ENCODE data around the gene NINJ2. TPM values are rescaled to one million over a fixed set of nuclear protein-coding genes. Genes with fewer than 3 reads are reported as not detected.

NINJ2 gene
- polyA plus RNA-seq, 1 donor from 2014 or later = not detected

DNA sequence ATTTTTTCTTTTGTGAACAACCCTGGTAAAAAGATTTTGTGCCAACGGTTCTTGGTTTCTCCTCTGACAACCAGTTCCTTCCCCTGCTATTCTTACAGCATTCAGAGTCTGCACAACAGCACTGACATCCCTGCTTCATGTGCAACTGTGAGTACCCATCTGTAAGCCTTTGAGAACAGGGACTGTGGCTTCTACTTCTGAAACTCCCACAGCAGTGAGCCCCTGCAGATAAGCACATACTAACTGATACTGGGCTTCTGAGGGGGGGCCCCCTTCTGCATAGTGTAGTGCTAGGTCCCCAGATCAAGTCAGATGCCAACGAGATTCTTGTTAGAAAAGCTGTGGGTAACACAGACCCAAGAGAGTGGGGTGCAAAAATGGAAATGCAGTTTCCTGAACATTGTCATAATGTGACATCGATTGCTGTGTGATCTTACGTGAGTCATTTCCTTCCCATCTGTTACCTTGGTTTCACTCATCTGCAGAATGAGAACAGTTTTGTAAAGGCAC, 11.1 kb upstream of the NINJ2 start:
- TF ChIP-seq MXI1 (conservative IDR thresholded peaks at IDR 0.05; ENCODE audit: poor library complexity, severe bottlenecking) (no peak), RAD21 (conservative IDR thresholded peaks at IDR 0.05) (no peak), EZH2 (IDR thresholded peaks at IDR 0.05; ENCODE audit: borderline replicate concordance, insufficient read depth, low read length, poor library complexity, severe bottlenecking) (no peak), EP300 (conservative IDR thresholded peaks at IDR 0.05; ENCODE audit: poor library complexity, severe bottlenecking) (no peak)
- TF ChIP-seq, protein P1, sequence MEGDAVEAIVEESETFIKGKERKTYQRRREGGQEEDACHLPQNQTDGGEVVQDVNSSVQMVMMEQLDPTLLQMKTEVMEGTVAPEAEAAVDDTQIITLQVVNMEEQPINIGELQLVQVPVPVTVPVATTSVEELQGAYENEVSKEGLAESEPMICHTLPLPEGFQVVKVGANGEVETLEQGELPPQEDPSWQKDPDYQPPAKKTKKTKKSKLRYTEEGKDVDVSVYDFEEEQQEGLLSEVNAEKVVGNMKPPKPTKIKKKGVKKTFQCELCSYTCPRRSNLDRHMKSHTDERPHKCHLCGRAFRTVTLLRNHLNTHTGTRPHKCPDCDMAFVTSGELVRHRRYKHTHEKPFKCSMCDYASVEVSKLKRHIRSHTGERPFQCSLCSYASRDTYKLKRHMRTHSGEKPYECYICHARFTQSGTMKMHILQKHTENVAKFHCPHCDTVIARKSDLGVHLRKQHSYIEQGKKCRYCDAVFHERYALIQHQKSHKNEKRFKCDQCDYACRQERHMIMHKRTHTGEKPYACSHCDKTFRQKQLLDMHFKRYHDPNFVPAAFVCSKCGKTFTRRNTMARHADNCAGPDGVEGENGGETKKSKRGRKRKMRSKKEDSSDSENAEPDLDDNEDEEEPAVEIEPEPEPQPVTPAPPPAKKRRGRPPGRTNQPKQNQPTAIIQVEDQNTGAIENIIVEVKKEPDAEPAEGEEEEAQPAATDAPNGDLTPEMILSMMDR (IDR thresholded peaks at IDR 0.05; ENCODE audit: poor library complexity, severe bottlenecking) = no peak
- H3F3A ChIP-seq (ENCODE audit: insufficient read depth, low read length, poor library complexity, severe bottlenecking) = no peaks in the 10 kb centered on the region
- H2AFZ ChIP-seq (ENCODE audit: low read depth, low read length) = no peak overlapping the region
- H3K9ac ChIP-seq (ENCODE audit: low read length) = no peak overlapping the region
- H3K27ac ChIP-seq (ENCODE audit: low read length) = no peak overlapping the region
- no peaks in the 10 kb centered on the region for H3K9me3 ChIP-seq (ENCODE audit: low read length)
- no peaks in the 10 kb centered on the region for H3K36me3 ChIP-seq (ENCODE audit: insufficient read depth, low read length)
- H3K27me3 ChIP-seq (ENCODE audit: insufficient read depth, low read depth, low read length) = no peaks in the 10 kb centered on the region
- no peaks in the 10 kb centered on the region for H4K20me1 ChIP-seq (ENCODE audit: insufficient read depth)
- H3K4me2 ChIP-seq (ENCODE audit: low read length) = no peak overlapping the region
- no peak overlapping the region for H3K4me3 ChIP-seq (ENCODE audit: low read length)
- H3K9me2 ChIP-seq (ENCODE audit: insufficient read depth, low read length) = no peaks in the 10 kb centered on the region
- no peaks in the 10 kb centered on the region for H3K79me2 ChIP-seq (replicated peaks; ENCODE audit: insufficient read depth, low read length)

DNA sequence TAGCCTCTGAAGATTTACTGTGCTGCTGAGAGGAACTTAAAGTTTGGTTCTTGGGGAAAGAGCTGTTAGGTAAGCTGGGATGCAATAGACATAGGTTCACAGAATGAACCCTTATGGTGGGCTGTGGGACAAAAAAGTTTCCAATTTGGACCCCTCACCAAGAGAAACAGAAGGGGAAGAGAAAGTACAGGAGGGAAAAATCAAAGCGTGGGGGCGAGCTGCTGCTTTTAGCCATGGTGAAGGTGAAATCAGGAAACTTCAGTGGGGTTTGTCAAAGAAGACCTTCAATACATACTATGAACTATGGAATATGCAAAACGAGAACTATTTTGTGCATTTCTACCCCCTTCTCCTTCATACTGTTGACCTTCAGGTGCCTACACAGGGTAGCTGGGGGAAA, 10.6 kb upstream of the NINJ2 start:
- H4K20me1 ChIP-seq (ENCODE audit: insufficient read depth) = no peaks in the 10 kb centered on the region
- H3F3A ChIP-seq (ENCODE audit: insufficient read depth, low read length, poor library complexity, severe bottlenecking) = no peaks in the 10 kb centered on the region
- H3K79me2 ChIP-seq (replicated peaks; ENCODE audit: insufficient read depth, low read length) = no peaks in the 10 kb centered on the region
- H3K9ac ChIP-seq (ENCODE audit: low read length) = no peak overlapping the region
- no peak overlapping the region for H2AFZ ChIP-seq (ENCODE audit: low read depth, low read length)
- H3K36me3 ChIP-seq (ENCODE audit: insufficient read depth, low read length) = no peaks in the 10 kb centered on the region
- TF ChIP-seq RAD21 (conservative IDR thresholded peaks at IDR 0.05) (no peak), MXI1 (conservative IDR thresholded peaks at IDR 0.05; ENCODE audit: poor library complexity, severe bottlenecking) (no peak), TAF1 (IDR thresholded peaks at IDR 0.05; ENCODE audit: low read depth) (no peak), EP300 (conservative IDR thresholded peaks at IDR 0.05; ENCODE audit: poor library complexity, severe bottlenecking) (no peak), EZH2 (IDR thresholded peaks at IDR 0.05; ENCODE audit: borderline replicate concordance, insufficient read depth, low read length, poor library complexity, severe bottlenecking) (no peak), POLR2AphosphoS5 (IDR thresholded peaks at IDR 0.05) (no peak), SMC3 (conservative IDR thresholded peaks at IDR 0.05; ENCODE audit: poor library complexity) (no peak)
- TF ChIP-seq, protein P1 (IDR thresholded peaks at IDR 0.05; ENCODE audit: poor library complexity, severe bottlenecking) = no peak
- TF ChIP-seq, protein P2, sequence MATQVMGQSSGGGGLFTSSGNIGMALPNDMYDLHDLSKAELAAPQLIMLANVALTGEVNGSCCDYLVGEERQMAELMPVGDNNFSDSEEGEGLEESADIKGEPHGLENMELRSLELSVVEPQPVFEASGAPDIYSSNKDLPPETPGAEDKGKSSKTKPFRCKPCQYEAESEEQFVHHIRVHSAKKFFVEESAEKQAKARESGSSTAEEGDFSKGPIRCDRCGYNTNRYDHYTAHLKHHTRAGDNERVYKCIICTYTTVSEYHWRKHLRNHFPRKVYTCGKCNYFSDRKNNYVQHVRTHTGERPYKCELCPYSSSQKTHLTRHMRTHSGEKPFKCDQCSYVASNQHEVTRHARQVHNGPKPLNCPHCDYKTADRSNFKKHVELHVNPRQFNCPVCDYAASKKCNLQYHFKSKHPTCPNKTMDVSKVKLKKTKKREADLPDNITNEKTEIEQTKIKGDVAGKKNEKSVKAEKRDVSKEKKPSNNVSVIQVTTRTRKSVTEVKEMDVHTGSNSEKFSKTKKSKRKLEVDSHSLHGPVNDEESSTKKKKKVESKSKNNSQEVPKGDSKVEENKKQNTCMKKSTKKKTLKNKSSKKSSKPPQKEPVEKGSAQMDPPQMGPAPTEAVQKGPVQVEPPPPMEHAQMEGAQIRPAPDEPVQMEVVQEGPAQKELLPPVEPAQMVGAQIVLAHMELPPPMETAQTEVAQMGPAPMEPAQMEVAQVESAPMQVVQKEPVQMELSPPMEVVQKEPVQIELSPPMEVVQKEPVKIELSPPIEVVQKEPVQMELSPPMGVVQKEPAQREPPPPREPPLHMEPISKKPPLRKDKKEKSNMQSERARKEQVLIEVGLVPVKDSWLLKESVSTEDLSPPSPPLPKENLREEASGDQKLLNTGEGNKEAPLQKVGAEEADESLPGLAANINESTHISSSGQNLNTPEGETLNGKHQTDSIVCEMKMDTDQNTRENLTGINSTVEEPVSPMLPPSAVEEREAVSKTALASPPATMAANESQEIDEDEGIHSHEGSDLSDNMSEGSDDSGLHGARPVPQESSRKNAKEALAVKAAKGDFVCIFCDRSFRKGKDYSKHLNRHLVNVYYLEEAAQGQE (IDR thresholded peaks at IDR 0.05; ENCODE audit: borderline replicate concordance) = no peak
- H3K27ac ChIP-seq (ENCODE audit: low read length) = no peak overlapping the region
- H3K27me3 ChIP-seq (ENCODE audit: insufficient read depth, low read depth, low read length) = no peaks in the 10 kb centered on the region
- H3K9me2 ChIP-seq (ENCODE audit: insufficient read depth, low read length) = no peaks in the 10 kb centered on the region
- no peak overlapping the region for H3K4me3 ChIP-seq (ENCODE audit: low read length)
- H3K4me2 ChIP-seq (ENCODE audit: low read length) = no peak overlapping the region
- H3K9me3 ChIP-seq (ENCODE audit: low read length) = no peaks in the 10 kb centered on the region
